D721Med (cell line): ENCODE data around the gene IZUMO1.
"Not testable (repeated sequence)": the region's sequence is repeated elsewhere in the genome, so short reads cannot be mapped to it uniquely, and the experiment has no call there.

Source experiments
- DNase-seq: peaks from one replicate; pipeline ENCODE4 v3.0.0; 2011; ENCODE audit warnings: low spot score; ENCODE audit not compliant: insufficient read length
- FAIRE-seq: peaks from 2 replicates; lab custom pipeline; 2011; peaks lifted over from hg19 to GRCh38; lab: Jason Lieb, UNC
- TF ChIP-seq, protein P1 (sequence below): IDR thresholded peaks from 2 replicates; pipeline ENCODE4 v1.5.1; 2012; ENCODE audit warnings: mild to moderate bottlenecking, control low read depth; ENCODE audit not compliant: insufficient read depth; ENCODE audit errors: missing control alignments

Gene IZUMO1

DNA sequence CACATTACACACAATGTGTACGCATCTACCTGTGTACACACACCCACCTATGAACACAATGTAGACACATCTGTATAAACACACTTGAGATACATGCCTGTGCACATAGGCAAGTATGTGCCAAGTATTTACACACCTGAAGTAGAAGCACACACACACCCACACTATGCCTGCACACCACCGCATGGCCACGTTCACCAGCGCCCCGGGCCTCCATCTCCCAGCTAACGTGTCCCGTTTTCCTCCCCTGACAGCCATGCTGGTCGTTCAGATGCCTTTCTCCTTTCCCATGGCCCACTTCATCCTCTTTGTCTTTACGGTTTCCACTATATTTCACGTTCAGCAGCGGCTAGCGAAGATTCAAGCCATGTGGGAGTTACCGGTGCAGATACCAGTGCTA, 44.0 kb downstream of the IZUMO1 start:
- FAIRE-seq (no peak), DNase-seq (no peak)
- TF ChIP-seq, protein P1, sequence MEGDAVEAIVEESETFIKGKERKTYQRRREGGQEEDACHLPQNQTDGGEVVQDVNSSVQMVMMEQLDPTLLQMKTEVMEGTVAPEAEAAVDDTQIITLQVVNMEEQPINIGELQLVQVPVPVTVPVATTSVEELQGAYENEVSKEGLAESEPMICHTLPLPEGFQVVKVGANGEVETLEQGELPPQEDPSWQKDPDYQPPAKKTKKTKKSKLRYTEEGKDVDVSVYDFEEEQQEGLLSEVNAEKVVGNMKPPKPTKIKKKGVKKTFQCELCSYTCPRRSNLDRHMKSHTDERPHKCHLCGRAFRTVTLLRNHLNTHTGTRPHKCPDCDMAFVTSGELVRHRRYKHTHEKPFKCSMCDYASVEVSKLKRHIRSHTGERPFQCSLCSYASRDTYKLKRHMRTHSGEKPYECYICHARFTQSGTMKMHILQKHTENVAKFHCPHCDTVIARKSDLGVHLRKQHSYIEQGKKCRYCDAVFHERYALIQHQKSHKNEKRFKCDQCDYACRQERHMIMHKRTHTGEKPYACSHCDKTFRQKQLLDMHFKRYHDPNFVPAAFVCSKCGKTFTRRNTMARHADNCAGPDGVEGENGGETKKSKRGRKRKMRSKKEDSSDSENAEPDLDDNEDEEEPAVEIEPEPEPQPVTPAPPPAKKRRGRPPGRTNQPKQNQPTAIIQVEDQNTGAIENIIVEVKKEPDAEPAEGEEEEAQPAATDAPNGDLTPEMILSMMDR: no peak

DNA sequence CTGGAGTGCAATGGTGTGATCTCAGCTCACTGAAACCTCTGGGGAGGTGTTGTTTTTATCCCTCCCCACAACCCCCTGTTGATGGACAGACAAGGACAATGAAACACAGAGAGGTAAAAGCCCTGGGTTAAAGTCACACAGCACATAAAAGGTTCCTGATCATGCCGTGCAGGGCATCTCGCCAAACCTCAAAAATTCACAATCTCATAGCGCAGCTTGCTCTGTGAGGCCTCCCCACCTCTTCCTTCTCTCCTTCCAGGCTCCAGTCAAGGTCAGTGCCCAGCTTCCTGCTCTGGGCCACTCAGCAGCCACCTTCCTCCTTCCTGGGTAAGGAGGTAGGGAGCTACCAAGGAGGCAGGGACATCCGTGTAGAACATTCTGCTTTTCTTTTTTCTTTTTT, 48.7 kb downstream of the IZUMO1 start:
- FAIRE-seq (no peak), DNase-seq (no peak)
- TF ChIP-seq, protein P1: no peak

DNA sequence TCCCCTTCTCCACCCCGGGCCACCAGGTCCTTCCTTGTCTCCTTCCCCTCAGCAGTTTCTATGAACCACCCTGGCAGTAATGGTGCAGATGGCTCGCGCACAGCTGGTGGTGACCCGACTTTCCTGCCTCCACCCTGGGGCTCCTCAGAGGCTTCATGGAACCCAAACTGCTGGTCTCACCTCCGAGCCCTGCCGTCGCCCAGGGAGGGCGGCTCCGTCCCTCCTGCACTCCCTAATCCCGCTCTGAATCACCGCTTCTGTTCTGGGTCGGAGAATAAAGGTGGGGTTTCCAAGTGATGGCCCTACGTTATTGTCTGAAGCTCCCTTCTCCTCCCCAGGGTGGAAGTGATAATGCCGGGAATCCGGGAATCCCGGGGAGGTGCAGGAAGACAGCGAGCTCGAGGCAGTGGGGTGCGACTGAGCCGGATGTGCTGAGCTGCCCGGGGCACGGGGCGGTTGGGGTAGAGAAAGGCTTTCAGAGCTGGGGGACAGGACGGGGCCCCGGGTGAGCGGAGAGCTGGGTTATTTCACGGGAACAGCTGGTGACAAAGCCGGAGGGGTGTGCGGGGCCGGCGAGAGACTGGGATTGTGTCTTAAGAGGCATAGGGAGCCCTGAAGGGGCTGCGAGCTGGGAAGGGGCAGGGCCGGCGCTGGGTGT, 50.2 kb downstream of the IZUMO1 start:
- DNase-seq: no peak
- TF ChIP-seq, protein P1: no peak
- no peak for FAIRE-seq

DNA sequence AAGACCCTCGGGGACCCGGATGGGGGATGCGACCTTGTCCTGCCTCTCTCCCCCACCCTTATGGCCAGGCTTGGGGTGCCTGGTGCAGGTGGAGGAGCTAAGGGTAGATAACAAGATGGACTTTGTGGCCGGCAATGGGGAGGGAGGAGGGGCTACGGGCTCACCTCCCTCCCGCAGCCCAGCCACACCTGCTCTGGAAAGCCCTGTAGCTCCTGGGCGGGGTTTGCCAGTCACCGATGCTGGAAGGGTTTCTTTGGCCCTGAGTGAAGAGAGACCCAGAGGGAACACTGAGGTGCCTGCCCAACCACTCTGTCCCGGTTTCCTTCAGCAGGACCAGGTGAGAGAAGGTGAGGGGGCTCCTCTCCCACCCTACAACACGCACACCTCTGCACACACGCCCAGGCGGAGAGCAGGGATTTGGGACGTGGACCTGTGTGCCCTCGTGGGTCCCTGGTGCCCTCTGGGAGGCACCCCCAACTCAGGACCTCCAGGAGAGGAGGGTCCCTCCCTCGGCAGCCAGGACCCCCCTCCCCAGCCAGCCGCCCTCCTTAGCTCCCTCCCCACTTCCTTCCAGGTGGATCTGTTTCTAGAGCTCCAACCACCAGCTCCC, 50.9 kb downstream of the IZUMO1 start, which contains the start of gene FUT2:
TSS of gene FUT2 (plus strand) at position 229 of the 610 bp plus-strand sequence. CDS start 6,986 bp downstream, outside the sequence.
- no peak for FAIRE-seq
- DNase-seq: no peak
- TF ChIP-seq, protein P1: no peak

DNA sequence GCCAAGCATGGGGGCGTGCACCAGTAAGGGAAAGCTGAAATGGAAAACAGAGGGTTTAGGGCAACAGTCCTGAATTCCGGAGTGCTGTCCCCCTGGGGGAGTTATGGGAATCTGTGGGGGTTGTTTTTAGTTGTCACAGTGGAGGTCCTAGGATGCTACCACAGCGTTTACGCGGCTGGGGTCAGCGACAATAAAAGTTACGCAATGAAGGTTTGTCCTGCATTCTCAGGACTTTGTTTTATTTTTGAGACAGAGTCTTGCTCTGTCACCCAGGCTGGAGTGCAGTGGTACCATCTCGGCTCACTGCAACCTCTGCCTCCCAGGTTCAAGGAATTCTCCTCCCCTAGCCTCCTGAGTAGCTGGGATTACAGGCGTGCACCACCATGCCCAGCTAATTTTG, 53.1 kb downstream of the IZUMO1 start:
- DNase-seq, FAIRE-seq: not testable (repeated sequence)
